MCF 10A (cell line): ENCODE results near the gene C2orf49. TPM values are rescaled to one million over a fixed set of nuclear protein-coding genes. Genes with fewer than 3 reads are reported as not detected.

Experiments
- BruUV-seq: library from RNA; stranded (reverse); fragments of 400-500 nt; replicated peaks from 2 replicates; lab custom pipeline; 2021; lab: Mats Ljungman, UMichigan
- CTCF ChIA-PET: fragments of 300-600 bp; sonication (Branson Sonifier 250); formaldehyde crosslinking; extraction: SDS; loops from one replicate; lab custom pipeline; 2021; ENCODE audit warnings: antibody characterized with exemption, inconsistent platforms; lab: Yijun Ruan, JAX
- POLR2A ChIA-PET: fragments of 300-600, 350-650 bp; sonication (Branson Sonifier 250); formaldehyde crosslinking; extraction: SDS; loops from one replicate; lab custom pipeline; 2020; ENCODE audit warnings: antibody characterized with exemption, inconsistent platforms; lab: Yijun Ruan, JAX
- DNase-seq: peaks from one replicate; pipeline ENCODE4 v3.0.0-alpha.2; 2018; ENCODE audit not compliant: unreplicated experiment
- H3K27ac Mint-ChIP-seq: one replicate; pipeline ENCODE4 v1.8.0; 2022; ENCODE audit warnings: mild to moderate bottlenecking, low read depth, mixed read lengths; ENCODE audit not compliant: unreplicated experiment
- H3K27me3 Mint-ChIP-seq: one replicate; pipeline ENCODE4 v1.8.0; 2022; ENCODE audit warnings: mixed read lengths; ENCODE audit not compliant: insufficient read depth, unreplicated experiment
- H3K36me3 Mint-ChIP-seq: one replicate; pipeline ENCODE4 v1.8.0; 2022; ENCODE audit warnings: mild to moderate bottlenecking, moderate library complexity, mixed read lengths; ENCODE audit not compliant: insufficient read depth, unreplicated experiment
- H3K4me1 Mint-ChIP-seq: one replicate; pipeline ENCODE4 v1.8.0; 2022; ENCODE audit warnings: mixed read lengths; ENCODE audit not compliant: insufficient read depth, unreplicated experiment
- H3K4me3 Mint-ChIP-seq: one replicate; pipeline ENCODE4 v1.8.0; 2022; ENCODE audit warnings: mild to moderate bottlenecking, moderate library complexity, mixed read lengths; ENCODE audit not compliant: unreplicated experiment
- H3K9me3 Mint-ChIP-seq: one replicate; pipeline ENCODE4 v1.8.0; 2022; ENCODE audit warnings: mixed read lengths; ENCODE audit not compliant: unreplicated experiment
- intact Hi-C: fragments of 100-400 bp; cut with micrococcal nuclease; formaldehyde crosslinking; loops from 2 replicates; pipeline ENCODE4 v1.14.1; 2022
- total RNA-seq: library from RNA; stranded (reverse); gene quantifications from 2 replicates; pipeline ENCODE4 v1.2.3, GENCODE V29; 2022
- TF ChIP-seq, protein P1 (sequence below): fragments of 200-600 bp; IDR thresholded peaks from one replicate; pipeline ENCODE4 v1.8.0; 2022; ENCODE audit warnings: antibody characterized with exemption, mild to moderate bottlenecking; ENCODE audit not compliant: unreplicated experiment

The C2orf49 gene
- total RNA-seq, 1 experiment from 2014 or later, result 24.2 TPM

- Mint-ChIP-seq H3K9me3 (no peaks in the 10 kb centered on the region), H3K4me1 (peaks cover 39% of the 10 kb centered on the region), H3K36me3 (peaks cover 14% of the 10 kb centered on the region), H3K27me3 (no peaks in the 10 kb centered on the region), H3K4me3 (peak within 1 kb of the TSS; percentile 87), H3K27ac (peak within 1 kb of the TSS; percentile 91)
- no TSS peak for BruUV-seq
- TF ChIP-seq, protein P1, sequence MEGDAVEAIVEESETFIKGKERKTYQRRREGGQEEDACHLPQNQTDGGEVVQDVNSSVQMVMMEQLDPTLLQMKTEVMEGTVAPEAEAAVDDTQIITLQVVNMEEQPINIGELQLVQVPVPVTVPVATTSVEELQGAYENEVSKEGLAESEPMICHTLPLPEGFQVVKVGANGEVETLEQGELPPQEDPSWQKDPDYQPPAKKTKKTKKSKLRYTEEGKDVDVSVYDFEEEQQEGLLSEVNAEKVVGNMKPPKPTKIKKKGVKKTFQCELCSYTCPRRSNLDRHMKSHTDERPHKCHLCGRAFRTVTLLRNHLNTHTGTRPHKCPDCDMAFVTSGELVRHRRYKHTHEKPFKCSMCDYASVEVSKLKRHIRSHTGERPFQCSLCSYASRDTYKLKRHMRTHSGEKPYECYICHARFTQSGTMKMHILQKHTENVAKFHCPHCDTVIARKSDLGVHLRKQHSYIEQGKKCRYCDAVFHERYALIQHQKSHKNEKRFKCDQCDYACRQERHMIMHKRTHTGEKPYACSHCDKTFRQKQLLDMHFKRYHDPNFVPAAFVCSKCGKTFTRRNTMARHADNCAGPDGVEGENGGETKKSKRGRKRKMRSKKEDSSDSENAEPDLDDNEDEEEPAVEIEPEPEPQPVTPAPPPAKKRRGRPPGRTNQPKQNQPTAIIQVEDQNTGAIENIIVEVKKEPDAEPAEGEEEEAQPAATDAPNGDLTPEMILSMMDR, result peak; percentile 48
- DNase-seq, result peak; percentile 77
- POLR2A ChIA-PET, result interaction anchor here (1.0 to 8.4 kb wide), 7 partner anchors 10 to 70 kb away, joined by 3 to 119 read pairs (median 9); partner anchors contain the start of gene C2orf49
- CTCF ChIA-PET, result interaction anchor here (0.7 to 1.8 kb wide), 7 partner anchors 11 to 124 kb away, joined by 3 to 10 read pairs (median 4); no protein-coding TSS in a partner anchor
- intact Hi-C loops, result loop anchor here (5.0 kb wide), 2 partner anchors 41 to 114 kb away; no protein-coding TSS in a partner anchor
These were observed 61.2 kb downstream of the C2orf49 start, which contains the start of gene FHL2 for GRCh38 chr2:105398336-105399206. FHL2 (minus strand) TSS chr2:105399051; CDS start chr2:105386516, 12,535 bp downstream.

Other genes starting within 250 kb of the C2orf49 start
- not detected in 2 replicates for gene GPR45, start 95.8 kb upstream of the C2orf49 start, total RNA-seq
- gene TGFBRAP1, start 7.8 kb upstream of the C2orf49 start, total RNA-seq, result 16.8 and 19.3 TPM in 2 replicates
- gene FHL2, start 61.5 kb downstream of the C2orf49 start, total RNA-seq, result 77.3 and 93.2 TPM in 2 replicates